ENCODE data around the gene FLT1.

The FLT1 gene

DNA sequence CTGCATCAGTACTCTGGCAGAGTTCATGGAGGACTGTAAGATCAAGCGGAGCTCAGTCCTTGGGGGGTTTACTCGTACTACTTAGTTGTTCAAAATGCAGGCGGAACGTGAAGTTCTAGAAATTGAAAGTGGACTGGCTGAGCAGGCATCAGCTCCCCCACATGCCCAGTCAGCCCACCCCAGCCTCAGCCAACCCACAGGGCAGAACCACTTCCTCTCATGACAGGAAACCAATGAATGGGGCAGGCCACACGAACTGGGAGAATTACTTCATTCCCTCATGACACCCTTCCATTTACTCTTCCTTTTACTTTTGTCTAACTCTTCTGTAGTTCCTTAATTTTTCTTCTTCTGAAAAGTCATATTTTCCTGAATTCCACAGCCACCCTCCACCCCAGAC is 71.9 kb downstream of the FLT1 start:
- no peak for DNase-seq (ENCODE audit: low read depth)

DNA sequence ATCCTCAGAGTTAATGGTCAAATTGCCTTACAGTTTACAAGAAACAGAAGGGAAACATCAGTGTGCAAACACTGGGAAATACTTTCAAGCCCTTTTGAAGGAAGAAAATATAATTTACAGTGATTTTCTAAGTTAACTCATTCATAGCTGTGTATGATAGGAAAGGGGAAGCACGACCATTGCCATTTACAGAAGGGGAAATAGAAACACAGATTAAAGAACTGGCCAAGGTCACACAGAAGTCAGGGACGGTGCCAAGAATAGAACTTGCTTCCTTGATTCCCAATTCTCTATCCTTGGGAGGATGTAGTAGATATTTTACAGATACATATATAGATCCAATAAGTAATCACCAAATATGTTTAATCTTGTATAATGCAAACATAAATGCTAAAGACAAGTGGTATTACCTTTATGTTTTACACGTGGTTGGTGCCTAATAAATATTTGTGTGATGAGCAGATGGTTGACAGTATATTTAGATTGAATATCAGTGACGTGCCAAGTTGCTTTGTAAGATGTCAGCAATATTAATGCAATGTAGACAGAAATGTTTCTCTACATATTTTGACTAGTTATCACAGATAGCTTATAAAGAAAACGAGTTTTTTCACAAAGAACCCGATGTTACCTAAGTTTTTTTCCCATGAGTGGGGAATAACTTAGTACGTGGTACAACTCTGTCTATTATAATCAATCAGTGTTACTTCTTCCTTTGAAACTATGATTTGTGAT is 73.1 kb downstream of the FLT1 start:
- DNase-seq (ENCODE audit: low read depth): no peak

DNA sequence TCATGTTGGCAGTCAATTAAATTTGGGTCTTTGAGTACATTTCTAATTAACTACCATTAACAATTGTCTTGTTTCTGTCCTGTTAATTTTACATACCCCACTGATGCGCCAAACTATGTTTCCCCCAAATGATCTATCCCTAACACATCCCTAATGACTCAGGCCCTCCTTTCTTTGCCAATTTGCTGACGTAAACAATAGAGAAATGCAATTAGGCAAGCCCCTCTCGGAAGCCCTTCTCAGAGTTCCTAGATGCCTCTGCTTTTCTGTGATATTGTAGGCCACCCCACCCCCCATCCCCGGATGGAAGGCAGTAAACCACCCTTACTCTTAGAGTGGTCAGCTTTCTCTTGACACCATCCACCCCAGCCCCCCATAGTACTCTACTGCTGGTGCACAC is 74.2 kb downstream of the FLT1 start:
- DNase-seq (ENCODE audit: low read depth): no peak

DNA sequence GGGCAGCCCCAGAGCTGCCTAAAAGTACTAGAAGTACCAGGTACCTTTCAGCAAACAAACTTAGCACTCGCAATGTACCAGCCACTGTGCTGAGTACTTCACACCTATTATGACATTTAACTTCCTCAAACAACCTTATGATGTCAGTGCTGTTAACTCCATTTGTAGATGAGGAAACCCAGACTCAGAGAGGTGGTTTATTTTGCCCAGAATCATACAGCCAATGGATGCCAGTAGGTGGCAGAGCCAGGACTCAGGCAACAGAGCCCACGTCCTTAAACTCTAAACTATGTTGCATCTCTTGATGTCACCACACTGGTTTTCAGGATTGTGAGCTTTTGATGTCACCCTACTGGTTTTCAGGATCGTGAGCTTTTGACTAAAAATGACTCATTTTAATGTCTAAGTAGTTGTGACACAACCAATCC is 78.9 kb downstream of the FLT1 start:
- DNase-seq (ENCODE audit: low read depth): no peak

DNA sequence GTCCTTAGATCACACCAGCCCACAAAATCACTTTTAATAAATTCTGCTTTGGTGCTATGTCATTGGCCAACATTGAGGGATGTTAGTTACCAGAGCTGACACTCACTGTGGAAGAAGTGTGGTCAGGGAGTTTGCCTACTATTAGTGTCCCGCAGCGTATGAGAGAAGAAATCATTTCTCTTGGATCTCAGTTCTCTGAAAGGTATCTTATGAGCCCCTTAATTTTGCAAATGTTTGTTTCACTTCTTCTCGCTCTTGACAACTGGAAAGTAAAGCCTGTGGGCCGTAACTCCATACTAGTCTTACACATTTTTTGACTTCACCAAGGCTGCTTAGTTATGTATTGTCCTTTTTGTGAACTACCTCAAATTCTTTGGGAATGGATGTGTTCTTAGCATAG is 80.9 kb downstream of the FLT1 start:
- DNase-seq (ENCODE audit: low read depth): no peak

DNA sequence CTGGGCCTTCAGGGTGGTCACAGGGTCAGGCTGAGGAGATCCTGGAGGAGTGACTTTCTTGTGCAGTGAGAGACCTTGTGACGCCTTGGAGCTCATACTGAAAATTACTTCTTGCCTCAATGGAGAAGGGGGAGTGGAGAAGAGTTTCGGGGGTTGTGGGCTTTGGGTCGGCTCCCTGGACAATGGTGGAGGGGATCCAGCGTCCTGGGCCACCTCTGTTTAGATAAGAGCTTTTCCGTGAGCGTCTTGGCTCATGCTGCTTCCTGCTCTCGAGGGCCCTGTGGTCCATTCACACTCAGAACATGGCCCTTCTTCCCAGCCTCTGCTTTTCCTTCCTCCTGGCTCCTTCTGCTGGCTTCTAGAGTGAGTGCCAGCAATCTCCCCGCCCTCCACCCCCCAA is 81.9 kb downstream of the FLT1 start:
- DNase-seq (ENCODE audit: low read depth): no peak

DNA sequence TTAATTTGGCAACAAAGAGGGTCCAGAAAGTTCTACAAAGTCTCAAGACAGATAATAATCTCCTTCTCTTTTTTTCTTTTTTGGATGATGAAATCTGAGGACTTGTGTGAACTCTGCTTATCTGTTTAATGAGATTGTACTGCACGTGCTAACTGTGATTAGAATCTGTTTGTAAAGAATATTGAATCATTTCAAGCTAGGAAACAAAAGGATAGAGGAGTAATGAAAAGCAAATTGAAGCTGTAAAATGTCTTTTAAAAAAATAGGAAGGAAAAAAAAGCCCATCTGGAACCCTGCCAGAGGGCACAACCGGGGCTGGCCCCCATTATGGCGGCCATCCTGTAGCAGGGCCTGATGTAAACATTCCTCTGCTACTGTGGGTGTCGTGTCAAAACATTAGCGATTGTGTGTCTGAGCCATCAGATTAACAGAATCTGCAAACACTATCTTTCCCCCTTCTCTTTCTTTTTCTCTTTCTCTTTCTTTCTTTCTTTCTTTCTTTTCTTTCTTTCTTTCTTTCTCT is 83.0 kb downstream of the FLT1 start:
- DNase-seq (ENCODE audit: low read depth): no peak

DNA sequence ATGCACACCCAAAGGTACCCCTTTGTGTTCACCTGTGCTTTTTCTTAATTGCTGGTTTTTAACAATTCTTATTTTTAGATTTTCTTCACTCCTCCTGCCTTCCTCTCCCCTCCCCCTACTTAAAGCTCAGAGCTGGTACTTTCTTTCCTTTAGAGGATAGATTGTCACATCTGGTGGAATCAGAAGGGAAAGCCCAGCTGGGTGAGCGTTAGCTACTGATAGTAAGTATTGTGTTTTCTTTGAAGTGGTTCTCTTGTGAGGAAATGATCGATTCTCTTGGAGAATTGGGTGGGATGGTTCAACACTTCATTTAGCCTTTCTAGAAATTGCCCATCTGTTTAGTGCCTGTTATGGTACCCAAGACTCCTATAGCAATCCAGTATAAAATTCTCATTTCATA is 84.8 kb downstream of the FLT1 start:
- no peak for DNase-seq (ENCODE audit: low read depth)

DNA sequence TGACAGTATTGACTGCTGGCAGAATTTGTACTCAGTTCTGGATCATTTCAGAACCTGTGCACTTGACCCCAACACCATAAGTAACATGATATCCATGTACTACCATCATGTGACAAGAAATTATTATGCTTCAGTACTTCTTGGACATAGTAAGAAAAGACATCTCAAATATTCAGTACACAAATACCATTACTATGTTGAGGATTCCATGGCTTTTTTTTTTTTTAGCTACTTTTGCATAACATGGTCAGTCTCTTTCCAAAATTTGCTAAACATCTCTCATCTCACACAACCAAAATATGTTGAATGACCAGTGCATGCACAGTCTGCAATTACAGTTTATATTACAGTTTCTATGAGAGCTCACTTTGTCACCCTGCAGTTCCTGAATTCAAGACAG is 85.3 kb downstream of the FLT1 start:
- DNase-seq (ENCODE audit: low read depth): no peak

DNA sequence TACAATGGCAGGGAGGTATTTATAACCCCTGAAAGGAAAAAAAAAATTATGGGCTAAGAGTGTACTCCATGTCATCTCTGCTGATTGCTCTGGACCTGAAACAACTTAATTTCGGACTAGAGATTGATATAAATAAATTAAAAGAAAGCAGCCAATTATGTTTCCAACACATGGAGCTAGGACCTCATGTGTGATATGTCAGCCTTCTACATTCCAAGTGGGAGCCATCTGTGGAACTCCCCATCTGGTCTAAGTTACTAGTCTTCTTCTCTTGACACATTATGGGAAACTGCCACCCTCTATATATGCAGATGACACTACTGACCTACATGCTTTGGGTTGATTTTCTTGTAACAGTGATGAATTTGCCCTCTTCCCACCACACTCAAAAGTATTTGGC is 86.1 kb downstream of the FLT1 start:
- DNase-seq (ENCODE audit: low read depth): no peak

DNA sequence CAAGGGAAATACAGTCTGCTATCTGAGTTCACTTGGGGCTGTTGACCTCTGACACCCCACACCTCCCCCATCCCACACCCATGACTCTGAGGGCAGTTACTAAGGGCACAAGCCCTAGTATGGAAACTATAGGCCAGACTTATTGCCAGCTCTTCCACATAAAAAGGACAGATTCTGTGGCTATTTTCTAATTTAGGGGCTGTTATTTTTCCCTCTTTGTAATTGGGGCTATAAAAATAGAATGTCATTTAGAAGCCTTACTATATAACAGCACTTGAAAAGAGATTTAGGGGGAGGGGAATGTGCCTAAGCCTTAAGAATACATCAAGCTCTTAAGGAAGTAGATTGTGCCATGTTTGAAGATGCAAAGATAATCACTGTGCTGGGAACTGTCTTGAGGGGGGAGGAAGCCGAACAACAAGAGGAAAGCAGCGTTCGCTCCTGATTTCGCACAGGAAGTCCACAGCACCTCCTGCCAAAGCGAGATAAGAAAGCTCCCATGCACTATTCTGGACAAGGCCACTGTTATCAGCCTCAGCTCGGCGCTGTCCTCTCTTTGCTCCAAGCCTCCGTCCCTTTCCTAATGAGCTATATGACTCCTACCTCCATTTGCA is 86.6 kb downstream of the FLT1 start:
- DNase-seq (ENCODE audit: low read depth): no peak

DNA sequence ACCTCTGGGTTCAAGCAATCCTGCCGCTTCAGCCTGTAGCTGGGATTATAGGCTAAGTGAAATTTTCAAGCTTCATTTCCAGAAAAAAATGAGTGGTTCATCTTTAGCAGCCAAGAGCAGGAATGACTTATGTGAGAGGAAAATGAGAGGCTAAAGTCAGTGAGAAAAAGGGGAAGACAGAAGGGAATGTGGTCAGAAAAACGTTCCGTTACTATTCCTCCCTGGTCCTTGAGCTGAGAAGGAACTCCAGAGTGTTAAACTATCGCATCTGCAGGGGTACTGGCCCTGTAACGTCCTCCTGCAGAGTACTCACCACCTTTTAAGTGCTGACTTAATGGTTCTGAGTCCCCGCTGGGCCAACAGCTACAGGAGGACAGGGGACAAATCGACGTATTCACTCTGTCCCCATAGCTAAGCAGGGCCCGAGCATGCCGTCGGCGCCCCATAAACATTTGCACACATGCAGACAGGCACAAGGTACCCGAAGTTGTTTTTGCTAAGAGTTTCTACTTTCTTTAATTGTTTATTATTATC is 88.1 kb downstream of the FLT1 start:
- DNase-seq (ENCODE audit: low read depth): no peak

DNA sequence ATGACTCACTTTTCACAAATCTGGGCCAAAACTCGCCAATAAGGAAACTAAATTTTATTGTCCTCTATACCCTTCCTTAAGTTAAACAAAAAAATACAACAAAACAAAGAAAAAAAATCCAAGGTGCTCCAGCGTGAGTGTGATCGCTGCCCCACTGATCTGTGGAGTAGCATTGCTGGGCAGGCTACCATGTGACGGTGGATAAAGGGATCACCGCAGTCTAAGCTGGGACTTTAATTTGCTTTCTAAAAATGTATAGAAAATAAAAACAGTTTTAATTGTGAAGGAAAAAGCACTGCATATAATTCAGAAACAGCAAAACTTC is 92.9 kb downstream of the FLT1 start:
- DNase-seq (ENCODE audit: low read depth): no peak

DNA sequence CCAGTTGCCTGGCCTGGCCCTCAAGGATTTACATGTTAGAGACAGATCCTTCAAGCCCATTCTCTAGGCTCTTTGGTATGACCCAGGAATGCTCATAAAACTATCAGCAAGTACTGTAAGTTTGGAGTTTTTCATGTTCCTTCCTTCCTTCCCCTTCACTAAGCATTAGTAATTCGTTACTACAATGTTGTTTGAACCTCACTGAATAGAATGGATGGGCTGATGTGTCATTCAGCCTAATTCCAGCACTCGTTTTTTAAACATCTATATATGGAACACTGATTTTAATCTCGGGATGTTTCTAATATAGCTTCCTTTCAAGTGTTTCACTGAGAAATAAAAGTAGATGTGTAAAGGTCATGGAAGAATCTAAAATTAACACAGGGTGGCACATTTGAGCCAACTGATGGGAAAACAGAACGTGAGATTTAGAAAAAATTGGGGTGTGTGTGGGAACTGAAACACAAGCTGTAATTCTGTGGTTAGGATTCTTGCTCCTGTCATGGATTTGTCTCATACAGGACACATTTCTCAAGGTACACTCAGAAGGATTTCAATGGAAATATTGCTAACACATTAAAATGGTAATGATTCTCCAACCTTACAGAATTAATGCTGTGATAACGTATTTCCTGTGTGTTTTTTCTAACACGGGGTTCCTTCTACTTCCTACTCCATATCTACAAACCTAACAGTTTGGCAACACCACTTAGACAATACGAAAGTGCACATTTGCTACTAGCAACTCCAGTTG is 93.4 kb downstream of the FLT1 start:
- DNase-seq (ENCODE audit: low read depth): no peak

DNA sequence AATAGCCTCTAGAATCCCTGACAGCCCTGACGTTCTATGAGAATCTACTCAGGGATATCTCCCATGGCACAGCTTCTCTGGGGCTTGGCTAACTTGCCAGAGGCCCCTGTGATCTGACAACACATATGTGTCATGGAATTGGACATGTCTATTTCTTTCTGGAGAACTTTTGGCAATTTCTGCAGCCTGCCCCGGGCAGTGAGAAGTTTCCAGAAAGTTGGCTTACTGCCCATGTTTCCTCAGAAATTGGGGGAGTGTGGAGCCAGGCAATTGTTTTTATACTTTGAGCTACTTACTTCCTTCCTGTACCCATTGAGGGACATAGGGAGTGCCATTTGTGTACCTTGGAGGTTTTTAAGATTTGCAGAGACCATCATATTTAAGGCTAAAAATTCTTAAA is 98.9 kb downstream of the FLT1 start:
- no peak for DNase-seq (ENCODE audit: low read depth)

DNA sequence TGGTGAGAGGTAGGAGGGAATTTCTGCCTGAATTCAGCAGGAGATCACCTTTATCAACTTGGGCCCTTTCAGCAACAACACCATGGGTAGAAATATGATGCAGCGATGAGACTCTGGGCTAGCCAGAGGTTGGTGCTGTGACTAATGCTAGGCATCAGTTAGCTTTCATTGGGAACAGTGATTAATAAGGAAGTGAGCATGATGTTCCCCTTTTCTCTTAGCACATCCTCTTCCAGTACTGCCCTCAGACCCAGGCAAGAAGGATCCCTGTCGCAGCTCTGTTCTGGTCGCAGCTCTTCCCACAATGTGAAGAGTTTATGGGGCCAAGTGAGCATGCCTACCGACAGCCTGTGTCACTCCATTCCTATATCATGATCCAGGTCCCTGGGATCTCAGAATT is 100.5 kb downstream of the FLT1 start:
- DNase-seq (ENCODE audit: low read depth): no peak

DNA sequence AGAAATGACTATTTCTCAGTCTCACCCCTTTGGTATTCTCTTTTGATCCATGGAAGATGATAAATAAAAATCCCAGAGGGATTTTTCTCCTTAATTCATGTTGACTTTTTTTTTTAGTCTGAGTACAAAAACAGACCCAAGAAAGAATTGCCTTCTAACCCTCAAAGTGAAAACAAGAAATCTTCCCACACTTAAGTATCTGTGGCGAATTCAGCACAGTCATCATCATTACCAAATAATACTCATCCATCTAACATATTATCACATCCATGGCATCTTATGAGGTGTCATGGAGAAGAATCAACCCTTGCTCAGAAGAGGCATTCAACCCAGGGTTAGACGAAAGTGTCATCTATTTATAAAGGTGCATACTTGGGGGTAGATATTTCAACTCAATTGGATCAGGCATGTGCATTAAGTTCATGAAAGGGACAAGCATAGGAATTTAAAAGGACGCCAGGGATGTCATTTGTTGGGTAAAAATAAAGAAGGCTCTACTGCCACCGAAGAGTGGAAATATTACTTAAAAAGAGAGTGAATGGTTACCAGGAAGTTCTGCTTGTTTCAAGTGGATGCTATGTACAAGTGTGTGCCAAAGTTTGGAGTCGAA is 101.9 kb downstream of the FLT1 start:
- no peak for DNase-seq (ENCODE audit: low read depth)

DNA sequence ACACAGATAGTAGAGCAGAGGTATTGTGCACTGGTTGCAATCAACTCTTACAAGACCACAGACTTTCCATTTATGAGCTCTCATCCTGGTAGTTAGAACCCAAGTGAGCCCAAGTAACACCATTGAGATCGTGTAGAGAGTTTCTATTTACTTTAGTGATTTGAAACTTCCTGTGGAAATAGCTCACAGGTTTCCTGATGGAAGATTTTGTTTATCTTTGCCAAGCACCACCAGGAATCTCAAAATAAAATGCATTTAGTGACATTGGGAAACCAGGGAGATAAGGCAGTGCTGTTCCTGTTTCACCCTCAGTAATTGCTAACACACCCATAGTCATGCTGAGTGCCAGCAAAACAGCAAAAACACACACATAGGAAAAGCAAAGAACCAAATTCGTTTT is 102.5 kb downstream of the FLT1 start:
- no peak for DNase-seq (ENCODE audit: low read depth)

DNA sequence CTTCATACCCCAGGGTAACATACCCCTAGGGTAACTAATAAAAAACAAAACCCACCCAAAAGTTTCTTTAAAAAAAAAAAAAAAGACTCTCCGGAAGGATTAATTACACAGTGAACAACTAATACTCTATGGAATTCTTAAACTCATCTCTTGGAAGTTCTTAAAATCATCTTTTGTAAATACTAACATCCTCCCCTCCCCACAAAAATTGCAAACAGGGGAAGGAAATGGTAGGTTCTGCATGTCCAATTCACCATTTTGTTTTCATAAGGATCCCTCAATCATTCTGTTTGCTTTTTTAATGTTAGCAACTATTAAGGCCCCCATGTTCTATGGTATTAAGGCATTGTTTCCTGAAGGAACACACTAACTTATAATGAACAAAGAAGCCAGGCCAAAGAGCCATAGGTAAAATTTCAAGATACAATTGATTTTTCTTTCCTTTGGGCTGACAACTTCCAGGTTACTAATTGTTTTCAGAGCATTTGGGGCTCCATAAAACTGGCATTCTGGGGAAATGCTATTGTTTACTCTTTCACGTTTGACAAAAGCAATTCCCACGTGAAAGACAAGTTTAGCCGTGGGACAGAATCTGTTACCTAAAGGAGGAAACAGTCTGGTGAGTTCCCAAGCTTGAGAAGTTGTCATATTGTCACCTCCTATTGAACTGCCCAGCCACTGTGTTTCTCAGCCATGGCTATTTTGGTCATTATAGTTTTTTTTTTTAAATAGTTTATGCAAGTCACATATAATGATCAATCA is 107.0 kb downstream of the FLT1 start:
- DNase-seq (ENCODE audit: low read depth): no peak

DNA sequence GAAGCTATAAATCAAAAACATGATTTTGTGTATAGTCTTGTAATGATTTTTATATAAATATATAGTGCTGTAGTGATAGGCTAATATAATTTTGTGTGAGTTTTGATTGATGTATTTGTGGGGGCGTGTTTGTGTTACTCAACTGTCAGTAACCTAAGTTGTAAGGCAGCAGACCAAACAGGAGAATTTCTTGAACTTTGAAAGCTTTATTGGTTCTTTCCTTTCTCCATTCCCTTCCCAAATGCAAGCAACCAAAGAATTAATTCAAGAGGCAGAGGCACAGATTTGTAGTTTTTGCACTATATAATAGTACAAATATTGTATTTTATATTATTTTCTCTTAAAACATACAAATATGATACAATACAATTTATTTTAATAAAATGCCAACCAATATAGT is 109.6 kb downstream of the FLT1 start:
- DNase-seq (ENCODE audit: low read depth): no peak

DNA sequence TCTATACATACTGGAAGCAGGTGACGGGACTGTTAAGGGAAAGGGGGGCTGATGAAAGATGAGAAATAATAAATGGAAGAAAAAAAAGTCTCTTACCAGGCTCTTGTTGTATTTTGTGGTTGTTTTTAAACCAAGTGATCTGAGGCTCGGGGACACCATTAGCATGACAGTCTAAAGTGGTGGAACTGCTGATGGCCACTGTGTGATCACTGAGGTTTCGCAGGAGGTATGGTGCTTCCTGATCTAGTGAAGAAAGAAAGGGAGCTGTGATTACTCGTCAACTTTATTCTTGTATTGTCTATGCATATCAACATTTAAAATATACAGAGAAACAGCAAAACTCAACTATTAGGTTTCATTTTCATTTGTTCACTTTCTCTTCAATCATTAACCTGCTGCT is 110.1 kb downstream of the FLT1 start:
- no peak for DNase-seq (ENCODE audit: low read depth)

DNA sequence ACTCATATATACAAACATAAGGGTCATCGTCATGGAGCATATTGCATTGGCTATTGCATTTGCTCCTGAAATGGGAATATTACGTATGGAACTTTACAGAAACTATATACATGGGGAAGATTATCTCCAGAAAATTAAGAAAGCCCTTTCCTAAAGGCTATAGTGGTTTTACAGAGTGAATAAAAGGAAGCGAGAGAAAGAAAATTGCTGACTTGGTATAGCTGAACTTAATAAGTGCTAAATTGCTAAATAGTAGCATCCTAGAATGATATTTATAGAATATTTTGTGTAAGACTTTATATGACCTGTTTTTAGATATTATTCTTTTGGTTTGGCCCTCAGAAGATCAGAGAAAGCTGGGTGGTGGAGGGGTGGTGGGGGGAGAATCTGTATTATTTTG is 114.6 kb downstream of the FLT1 start:
- DNase-seq (ENCODE audit: low read depth): no peak

Measured in stimulated activated CD8-positive, alpha-beta memory T cell treated with anti-CD3 and anti-CD28 coated beads, Interleukin-15, amount 100 ng/mL, for 1 hour (primary cell).